Heart left ventricle (tissue), 16 donors: ENCODE data around the gene ARHGAP40. TPM values are rescaled to one million over a fixed set of nuclear protein-coding genes. Genes with fewer than 3 reads are reported as not detected.

Source experiments
- ATAC-seq, 4 donors: fragments of 200-7000 bp; cut with Tn5 transposase; one replicate each; pipeline ENCODE4 v1.9.1; 2020 to 2022; ENCODE audit warnings: moderate library complexity in 4 of 4, mild to moderate bottlenecking in 3 of 4, moderate number of reproducible peaks in 1 of 4
- DNase-seq, 5 donors: peaks; one replicate each; pipeline ENCODE4 v3.0.0-alpha.2; 2020
- H3K27ac ChIP-seq, 12 donors: fragments of 200-600 bp; sonication (generic) in 4 of 12; one replicate each; pipeline versions ENCODE4 v1.5.0 to v1.8.0; 2016 to 2022; ENCODE audit warnings: mild to moderate bottlenecking in 2 of 12
- H3K27me3 ChIP-seq, 9 donors: fragments of 200-600 bp; sonication (generic) in 2 of 9; one replicate each; pipeline versions ENCODE4 v1.5.1 to v1.8.0; 2016 to 2022; ENCODE audit warnings: mild to moderate bottlenecking in 3 of 9
- H3K36me3 ChIP-seq, 9 donors: fragments of 200-600 bp; sonication (generic) in 2 of 9; one replicate each; pipeline versions ENCODE4 v1.5.0 to v1.8.0; 2018 to 2022; ENCODE audit warnings: mild to moderate bottlenecking in 2 of 9
- H3K4me1 ChIP-seq, 12 donors: fragments of 200-600 bp; sonication (generic) in 4 of 12; one replicate each; pipeline versions ENCODE4 v1.5.0 to v1.8.0; 2016 to 2022; ENCODE audit warnings: mild to moderate bottlenecking in 3 of 12
- H3K4me3 ChIP-seq, 12 donors: fragments of 200-600 bp; sonication (generic) in 4 of 12; one replicate each; pipeline versions ENCODE4 v1.5.0 to v1.8.0; 2017 to 2022; ENCODE audit warnings: mild to moderate bottlenecking in 9 of 12, moderate library complexity in 4 of 12
- H3K9me3 ChIP-seq, 12 donors: fragments of 200-600 bp; sonication (generic) in 4 of 12; one replicate each; pipeline versions ENCODE4 v1.5.0 to v1.8.0; 2016 to 2022; ENCODE audit warnings: mild to moderate bottlenecking in 1 of 12
- POLR2A ChIP-seq, 2 donors: fragments of 450-650 bp; IDR thresholded peaks; one replicate each; pipeline ENCODE4 v1.6.1; 2017; ENCODE audit warnings: antibody characterized with exemption in 2 of 2, mild to moderate bottlenecking in 2 of 2, moderate library complexity in 2 of 2
- WGBS, 4 donors: extraction: QIAGEN DNeasy Blood & Tissue Kit in 2 of 4; methylation state at CpG; one replicate each; pipeline versions ENCODE4 v1.1.5 to v1.1.7; 2013 to 2018; 5-methylcytosine and 5-hydroxymethylcytosine counted together
- intact Hi-C, 10 donors: fragments of 100-400 bp; cut with DNase I; formaldehyde crosslinking; loops; one replicate each; pipeline versions ENCODE4 v1.11.1 to v1.14.2; 2022
- polyA plus RNA-seq, 2 donors: library from polyadenylated mRNA; stranded (reverse); fragments of 200-250 nt; gene quantifications; one replicate each; pipeline ENCODE4 v1.2.3, GENCODE V29; 2013
- total RNA-seq, 9 donors: library from RNA; depleted of rRNA in 2 of 9; stranded (reverse); fragments of >200 nt in 2 of 9; fragmentation: NEBNext Ultra II Directional in 3 of 9; extraction: Animal tissue kit (Norgen Biotek cat#: 25700) in 3 of 9; gene quantifications; one replicate each; pipeline versions ENCODE4 v1.1.0 to v1.2.4, GENCODE V29; 2016 to 2023
- TF ChIP-seq, protein P1 (sequence below), 12 donors: fragments of 200-600 bp; sonication (generic) in 4 of 12; IDR thresholded peaks; one replicate each; pipeline versions ENCODE4 v1.5.0 to v1.8.0; 2018 to 2022; ENCODE audit warnings: antibody characterized with exemption in 12 of 12, mild to moderate bottlenecking in 5 of 12
- donor health status: ischemic (EF 13 %, LVEDD 7.1; RV severe dilation, severe dysfunction).
- donor health status: healthy with polysubstance abuse.
- donor health status: DM: no; HTN: yes; CAD: no.
- donor health status: DM: no; HTN: no; CAD: no.
- donor health status: ischemic (EF 25% LVEDD 6.9; RV normal size, moderate dysfunction).
- donor health status: ischemic (EF 25% LVEDD 5.7; RV mildly dilated, moderate dysfunction).
- donor health status: healthy.
- donor health status: DM: yes; HTN: yes; CAD: no.
- donor health status: ischemic (EF 35%, LVEDD 5.7; RV mildly dilated, moderate dysfunction).
- donor health status: nonischemic (EF 11% LVEDD 7.7; RV severe dilation, severe dysfunction).
- donor health status: DM: yes; HTN: yes; CAD: no.
- donor health status: PGD.
- donor health status: ischemic (EF 29% LVEDD 5.4; RV normal size, mild dysfunction).
- donor health status: nonischemic (EF 23%, LVEDD 6.1; RV moderate dilation, normal function).

Gene ARHGAP40
- total and polyA plus RNA-seq, 11 donors = 0.03 TPM; not detected in 10

DNA sequence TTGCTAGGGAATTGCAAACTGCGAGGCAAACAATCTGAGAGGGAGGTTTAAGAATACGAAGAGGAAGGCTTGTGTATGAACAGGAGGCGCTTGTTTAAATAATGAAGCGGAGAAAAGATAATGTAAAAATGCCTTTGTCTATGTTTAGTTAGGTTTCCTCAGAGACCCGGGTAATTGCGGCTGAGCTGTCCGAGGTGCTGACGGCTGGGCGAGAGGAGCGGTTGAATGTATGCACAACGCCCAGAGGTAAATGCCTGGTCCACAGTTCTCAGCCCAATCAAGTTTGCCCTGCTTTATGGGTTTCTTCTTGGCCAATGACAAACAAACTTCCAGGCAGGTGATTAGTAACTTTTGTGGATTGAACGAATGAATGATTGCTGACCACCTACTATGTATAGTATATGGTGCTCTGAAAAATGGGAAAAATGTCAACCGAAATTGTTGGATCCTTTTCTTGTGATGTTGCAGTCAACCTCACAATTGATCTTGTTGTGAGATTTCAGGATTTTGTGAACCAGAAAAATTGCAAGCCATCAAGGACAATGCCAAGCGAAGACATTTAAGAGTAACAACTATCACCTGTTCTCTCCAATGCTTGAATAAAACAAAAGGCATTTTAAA, 84.4 kb downstream of the ARHGAP40 start:
- Histone ChIP-seq H3K27ac (no peak overlapping the region), H3K9me3 (no peaks in the 10 kb centered on the region), H3K4me1 (no peaks in the 10 kb centered on the region), H3K27me3 (peaks cover 0 to 49% (median 4%) of the 10 kb centered on the region in 9 donors), H3K4me3 (no peak overlapping the region), H3K36me3 (no peaks in the 10 kb centered on the region)
- TF ChIP-seq, protein P1, sequence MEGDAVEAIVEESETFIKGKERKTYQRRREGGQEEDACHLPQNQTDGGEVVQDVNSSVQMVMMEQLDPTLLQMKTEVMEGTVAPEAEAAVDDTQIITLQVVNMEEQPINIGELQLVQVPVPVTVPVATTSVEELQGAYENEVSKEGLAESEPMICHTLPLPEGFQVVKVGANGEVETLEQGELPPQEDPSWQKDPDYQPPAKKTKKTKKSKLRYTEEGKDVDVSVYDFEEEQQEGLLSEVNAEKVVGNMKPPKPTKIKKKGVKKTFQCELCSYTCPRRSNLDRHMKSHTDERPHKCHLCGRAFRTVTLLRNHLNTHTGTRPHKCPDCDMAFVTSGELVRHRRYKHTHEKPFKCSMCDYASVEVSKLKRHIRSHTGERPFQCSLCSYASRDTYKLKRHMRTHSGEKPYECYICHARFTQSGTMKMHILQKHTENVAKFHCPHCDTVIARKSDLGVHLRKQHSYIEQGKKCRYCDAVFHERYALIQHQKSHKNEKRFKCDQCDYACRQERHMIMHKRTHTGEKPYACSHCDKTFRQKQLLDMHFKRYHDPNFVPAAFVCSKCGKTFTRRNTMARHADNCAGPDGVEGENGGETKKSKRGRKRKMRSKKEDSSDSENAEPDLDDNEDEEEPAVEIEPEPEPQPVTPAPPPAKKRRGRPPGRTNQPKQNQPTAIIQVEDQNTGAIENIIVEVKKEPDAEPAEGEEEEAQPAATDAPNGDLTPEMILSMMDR (IDR thresholded peaks at IDR 0.05) = no peak
- no peak for TF ChIP-seq POLR2A (IDR thresholded peaks at IDR 0.05)
- WGBS, 4 donors = 11 to 13% (median 12%) methylated on average over 14 of the region's 14 CpGs
- peak in 3 of 5 donors; percentile 17 to 44 (median 29) for DNase-seq
- intact Hi-C loops = no loop called here
- no peak for ATAC-seq

DNA sequence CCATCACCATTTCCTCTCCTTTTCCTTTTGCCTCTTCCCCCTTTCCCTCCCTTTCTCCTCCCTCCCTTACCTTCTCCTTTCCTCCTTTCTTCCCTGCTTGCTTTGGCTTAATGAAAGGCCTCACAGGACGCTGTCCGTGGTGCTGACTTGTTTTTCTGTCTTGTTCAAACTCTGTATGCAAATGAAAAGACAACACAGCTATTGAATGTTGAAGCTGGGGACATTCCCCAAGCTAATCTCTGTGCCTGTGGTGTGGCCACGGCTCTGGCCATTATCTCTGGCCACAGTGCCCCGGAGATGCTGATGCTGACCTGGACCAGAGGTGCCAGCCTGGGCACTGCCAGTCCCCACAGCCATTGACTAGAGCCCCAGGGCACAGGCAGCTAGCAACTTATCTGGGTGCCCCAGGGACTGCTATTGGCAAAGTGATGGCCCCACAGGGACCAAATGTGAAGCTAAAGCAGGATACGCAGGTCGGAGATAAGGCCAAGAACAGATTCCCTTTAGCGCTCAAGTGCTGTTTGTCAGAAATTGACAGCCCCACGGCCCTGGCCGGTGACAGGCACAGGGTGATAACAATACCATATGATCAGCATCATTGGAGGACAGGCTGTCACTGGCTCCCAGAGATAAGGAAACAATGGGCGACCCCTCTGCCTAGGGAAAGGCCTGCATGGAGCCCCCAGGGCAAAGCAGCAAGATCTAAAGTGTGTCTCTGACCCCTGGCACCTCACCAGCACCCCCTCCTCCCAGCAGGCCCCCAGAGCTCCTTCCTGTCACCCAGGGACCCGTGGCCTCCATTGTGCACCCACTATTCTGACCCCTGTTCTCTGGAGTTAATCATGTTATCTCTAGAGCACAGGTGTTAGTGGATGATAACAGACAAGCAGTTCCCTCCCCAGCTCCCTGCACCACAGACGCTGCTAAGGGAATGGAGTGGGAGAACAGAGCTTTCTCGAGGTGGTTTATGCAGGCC, 91.1 kb downstream of the ARHGAP40 start:
- no peaks in the 10 kb centered on the region for H3K36me3 ChIP-seq
- peaks cover 0 to 21% (median 0%) of the 10 kb centered on the region in 9 donors for H3K27me3 ChIP-seq
- DNase-seq = peak in 4 of 5 donors; percentile 20 to 67 (median 43)
- TF ChIP-seq POLR2A (IDR thresholded peaks at IDR 0.05) = no peak
- TF ChIP-seq, protein P1 (IDR thresholded peaks at IDR 0.05) = no peak
- ATAC-seq = no peak
- no peak overlapping the region for H3K4me3 ChIP-seq
- WGBS, 4 donors = 5 to 9% (median 6%) methylated on average over 10 to 13 of the region's 13 CpGs
- intact Hi-C loops = no loop called here
- H3K27ac ChIP-seq = no peak overlapping the region
- H3K9me3 ChIP-seq = no peaks in the 10 kb centered on the region
- no peaks in the 10 kb centered on the region for H3K4me1 ChIP-seq

DNA sequence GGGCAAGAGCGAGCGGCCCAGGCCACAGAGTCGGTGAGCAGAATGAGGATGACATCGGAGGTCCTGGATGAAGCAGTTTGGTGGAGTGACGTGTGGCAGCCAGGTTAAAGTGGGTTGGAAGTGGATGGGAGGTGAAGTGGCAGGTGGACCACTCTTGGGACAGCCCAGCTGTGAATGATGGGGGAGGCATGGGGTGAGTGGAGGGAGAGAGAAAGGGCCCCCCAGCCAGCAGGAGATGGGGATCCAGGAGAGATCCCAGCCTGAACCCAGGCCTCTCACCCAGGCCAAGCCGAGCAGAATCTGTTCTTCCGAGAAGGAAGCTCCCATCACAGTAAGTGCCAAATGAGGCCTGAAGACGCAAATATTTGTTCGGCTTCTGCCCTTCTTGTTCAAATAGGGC, 95.7 kb downstream of the ARHGAP40 start:
- Histone ChIP-seq H3K36me3 (no peaks in the 10 kb centered on the region), H3K4me1 (no peaks in the 10 kb centered on the region), H3K4me3 (no peak overlapping the region), H3K27ac (no peak overlapping the region), H3K27me3 (peaks cover 0 to 24% (median 0%) of the 10 kb centered on the region in 9 donors), H3K9me3 (no peaks in the 10 kb centered on the region)
- 80 to 85% (median 82%) methylated on average over 9 of the region's 9 CpGs for WGBS, 4 donors
- DNase-seq (no peak), ATAC-seq (no peak)
- TF ChIP-seq POLR2A (IDR thresholded peaks at IDR 0.05) = no peak
- TF ChIP-seq, protein P1 (IDR thresholded peaks at IDR 0.05) = no peak
- intact Hi-C loops = no loop called here

DNA sequence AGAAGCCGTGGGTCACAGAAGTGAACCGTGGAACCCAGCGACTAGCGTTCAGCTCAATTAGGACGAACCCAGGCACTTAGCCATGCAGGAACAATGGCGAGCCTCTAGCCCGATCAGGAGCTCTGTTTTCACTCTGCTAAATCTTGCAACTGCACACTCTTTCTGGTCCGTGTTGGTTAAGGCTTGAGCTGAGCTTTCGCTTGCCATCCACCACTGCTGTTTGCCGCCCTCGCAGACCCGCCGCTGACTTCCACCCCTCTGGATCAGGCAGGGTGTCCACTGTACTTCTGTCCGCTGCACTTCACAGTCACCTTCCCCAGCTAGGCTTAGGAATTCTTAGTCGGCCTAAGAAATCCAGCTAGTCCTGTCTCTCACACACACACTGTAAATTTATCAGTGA, 96.9 kb downstream of the ARHGAP40 start:
- H3K4me1 ChIP-seq = no peaks in the 10 kb centered on the region
- intact Hi-C loops = no loop called here
- no peak overlapping the region for H3K27ac ChIP-seq
- no peaks in the 10 kb centered on the region for H3K36me3 ChIP-seq
- H3K4me3 ChIP-seq = no peak overlapping the region
- 78 to 84% (median 82%) methylated on average over 15 of the region's 15 CpGs for WGBS, 4 donors
- ATAC-seq (no peak), DNase-seq (no peak)
- peaks cover 0 to 35% (median 3%) of the 10 kb centered on the region in 9 donors for H3K27me3 ChIP-seq
- TF ChIP-seq, protein P1 (IDR thresholded peaks at IDR 0.05) = no peak
- no peak for TF ChIP-seq POLR2A (IDR thresholded peaks at IDR 0.05)
- H3K9me3 ChIP-seq = no peaks in the 10 kb centered on the region
